Measurements from ENCODE around the gene DDX46.
A peak's percentile ranks its signal among the peaks of the same experiment; 100 is the strongest.
"Not testable (repeated sequence)": the region's sequence is repeated elsewhere in the genome, so short reads cannot be mapped to it uniquely, and the experiment has no call there.

DDX46 gene

DNA sequence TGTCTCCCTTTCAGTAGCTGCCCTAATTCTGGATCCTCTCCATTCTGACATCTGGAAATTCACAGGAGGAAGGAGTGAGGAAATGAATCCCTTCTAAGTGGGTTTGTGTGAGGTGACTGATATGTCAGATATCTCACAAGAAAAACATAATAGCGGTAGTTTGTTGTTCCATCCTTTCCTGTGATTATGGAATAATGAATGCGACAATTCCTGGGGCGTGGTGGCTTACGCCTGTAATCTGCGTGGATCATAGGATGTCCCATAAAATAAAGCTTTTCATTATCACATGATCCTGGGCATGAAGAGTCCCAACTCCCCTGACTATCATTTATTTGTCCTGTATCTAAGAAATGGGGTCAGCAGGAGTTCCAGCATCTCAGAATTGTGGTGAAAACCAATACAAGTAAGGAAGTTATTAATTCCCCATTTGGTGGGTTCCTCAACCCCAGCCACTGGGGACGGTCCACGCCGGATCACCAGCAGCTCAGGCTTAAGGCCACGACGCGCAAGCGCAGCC lies 86.8 kb downstream of the DDX46 start:
- no peak for DNase-seq (ENCODE audit: low read depth)

DNA sequence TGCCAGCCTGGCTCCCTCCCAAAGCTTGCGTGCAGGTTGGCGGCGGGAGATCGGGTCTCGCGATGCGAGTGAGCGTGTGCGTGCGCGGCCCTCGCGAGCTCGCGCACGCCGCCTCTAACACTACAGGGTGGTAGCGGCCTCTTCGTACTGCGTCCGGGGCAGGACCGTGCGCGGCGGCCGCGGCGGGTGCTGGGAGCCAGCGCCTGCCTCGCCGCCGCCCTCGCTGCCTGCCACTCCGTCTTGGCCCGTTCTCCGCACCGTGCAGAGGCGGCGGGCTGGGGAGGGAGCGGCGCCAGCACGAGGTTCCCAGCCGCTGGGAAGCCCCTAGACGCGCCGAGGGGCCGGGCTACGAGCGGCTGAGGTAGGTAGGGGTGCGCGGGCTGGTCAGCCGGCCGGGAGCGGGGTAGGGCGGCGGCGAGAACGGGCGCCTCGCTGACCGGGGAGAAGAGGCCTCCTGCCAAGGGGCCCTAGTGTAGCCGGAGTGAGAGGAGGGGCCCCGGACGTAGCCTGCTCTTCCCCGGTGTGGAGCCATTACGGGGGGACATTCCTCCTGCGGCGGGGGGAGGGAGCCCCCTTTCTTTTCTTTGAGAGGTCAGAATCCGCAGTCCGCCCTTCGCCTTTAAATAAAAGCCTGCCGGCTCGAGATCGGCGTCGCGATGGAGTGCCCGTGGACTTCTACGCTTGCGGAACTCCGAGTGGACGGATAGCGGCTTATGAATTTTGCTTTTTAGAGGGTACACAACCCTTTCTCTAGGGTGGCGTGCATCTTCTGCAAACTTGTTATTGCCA lies 87.5 kb downstream of the DDX46 start, which contains the start of gene C5orf24:
C5orf24 (plus strand) TSS at position 117 of the 789 bp plus-strand sequence. CDS start 8,933 bp downstream, outside the sequence.
- peak; percentile 81 for DNase-seq (ENCODE audit: low read depth)

DNA sequence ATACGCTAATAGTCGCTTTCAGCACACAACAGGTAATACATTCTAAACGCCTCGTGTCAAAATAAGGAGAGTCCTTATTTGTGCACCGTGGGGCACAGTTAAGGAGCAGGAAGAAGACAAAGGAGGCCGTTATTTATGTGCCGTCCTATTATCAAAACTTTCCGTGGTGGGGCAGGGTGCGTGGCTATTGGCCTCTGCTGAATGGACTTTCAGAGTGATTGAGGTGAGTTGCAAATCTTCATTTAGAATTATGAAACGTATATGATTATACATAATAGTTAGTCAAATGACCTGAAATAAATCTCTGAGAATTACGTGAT lies 88.0 kb downstream of the DDX46 start:
- no peak for DNase-seq (ENCODE audit: low read depth)

DNA sequence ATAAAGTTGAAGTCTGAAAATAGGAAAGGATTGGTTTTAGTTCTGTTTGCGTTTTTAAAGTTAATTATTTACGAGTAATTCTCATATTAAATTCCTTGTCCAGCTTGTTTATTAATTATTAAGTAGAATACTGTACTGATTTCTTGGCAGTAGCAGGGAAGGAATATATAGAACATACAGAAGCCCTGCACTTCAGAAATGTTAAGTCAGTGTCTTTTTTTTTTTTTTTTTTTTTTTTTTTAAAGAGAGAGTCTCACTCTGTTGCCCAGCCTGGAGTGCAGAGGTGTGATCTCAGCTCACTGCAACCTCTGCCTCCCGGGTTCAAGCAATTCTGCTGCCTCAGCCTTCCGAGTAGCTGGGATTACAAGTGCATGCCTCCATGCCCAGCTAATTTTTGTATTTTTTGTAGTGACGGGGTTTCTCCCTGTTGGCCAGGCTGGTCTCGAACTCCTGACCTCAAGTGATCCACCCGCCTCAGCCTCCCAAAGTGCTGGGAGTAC lies 90.9 kb downstream of the DDX46 start:
- not testable (repeated sequence) for DNase-seq (ENCODE audit: low read depth)

DNA sequence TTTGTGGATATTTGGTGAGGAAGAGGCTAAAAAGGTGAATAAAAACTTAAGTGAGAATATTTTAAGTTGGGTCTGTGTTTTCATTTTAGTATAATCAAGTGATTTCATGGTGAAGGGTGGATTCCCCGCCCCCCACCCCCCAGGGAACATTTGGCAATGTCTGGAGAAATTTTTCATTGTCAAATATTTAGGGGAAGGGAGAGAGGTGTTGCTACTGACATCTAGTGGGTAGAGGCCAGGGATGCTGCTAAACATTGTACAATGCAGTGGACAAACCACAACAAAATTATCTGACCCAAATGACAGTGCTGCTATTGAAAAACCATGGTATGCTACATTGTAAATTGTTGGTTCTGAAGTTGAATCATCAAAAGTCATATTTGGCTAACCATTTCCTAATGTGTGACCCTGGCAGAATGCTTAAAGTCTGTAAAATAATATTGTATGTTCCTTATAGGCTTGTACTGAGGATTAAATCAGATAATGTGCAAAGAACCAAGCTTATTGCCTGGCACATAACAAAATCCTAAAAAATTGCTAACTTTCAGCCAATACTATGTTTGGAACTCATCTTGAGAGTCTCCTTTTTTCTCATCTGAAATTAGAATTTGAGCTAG lies 92.8 kb downstream of the DDX46 start:
- no peak for DNase-seq (ENCODE audit: low read depth)

DNA sequence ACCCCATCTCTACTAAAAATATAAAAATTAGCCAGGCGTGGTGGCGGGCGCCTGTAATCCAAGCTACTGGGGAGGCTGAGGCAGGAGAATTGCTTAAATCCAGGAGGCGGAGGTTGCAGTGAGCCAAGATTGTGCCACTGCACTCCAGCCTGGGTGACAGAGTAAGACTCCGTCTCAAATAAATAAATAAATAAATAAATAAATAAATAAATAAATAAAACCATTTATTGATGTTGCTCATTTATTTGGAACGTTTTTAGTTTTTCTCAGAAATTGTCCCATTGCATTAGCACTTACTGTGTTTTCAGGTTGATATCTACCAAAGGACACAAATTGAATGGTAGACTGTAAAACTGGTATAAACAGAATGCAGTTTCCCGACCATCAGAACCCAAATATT lies 97.9 kb downstream of the DDX46 start:
- not testable (repeated sequence) for DNase-seq (ENCODE audit: low read depth)

DNA sequence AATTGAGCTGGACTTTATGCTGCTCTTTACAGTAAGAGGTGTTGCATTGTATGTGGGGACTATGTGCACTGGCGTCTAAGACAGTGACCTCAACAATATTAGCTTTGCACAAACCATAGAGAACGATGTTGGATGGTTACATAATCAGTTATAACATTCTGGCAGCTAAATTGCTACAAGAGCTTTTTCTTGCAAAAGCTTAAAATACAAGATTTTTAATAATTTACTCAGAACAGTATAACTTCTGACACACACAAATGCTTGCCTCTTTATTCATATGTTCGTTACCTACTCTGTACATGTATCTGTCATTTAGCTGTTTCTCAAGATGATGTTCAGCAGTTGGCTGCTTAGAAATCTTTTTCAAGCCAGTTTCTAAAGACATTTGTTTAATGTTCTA lies 98.8 kb downstream of the DDX46 start:
- DNase-seq (ENCODE audit: low read depth) = no peak

DNA sequence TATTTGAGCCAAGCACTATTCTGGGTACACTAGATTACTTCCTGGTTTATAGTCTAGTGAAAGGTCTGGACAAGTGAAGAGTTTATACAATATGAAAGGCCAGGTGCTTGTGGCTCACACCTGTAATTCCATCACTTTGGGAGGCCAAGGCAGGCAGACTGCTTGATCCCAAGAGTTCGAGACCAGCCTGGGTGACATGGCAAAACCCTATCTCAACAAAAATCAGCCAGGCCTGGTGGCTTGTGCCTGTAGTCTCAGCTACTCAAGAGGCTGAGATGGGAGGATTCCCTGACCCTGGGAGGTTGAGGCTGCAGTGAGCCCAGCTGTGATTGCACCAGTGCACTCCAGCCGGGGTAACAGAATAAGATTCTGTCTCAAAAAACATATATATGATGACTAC lies 106.1 kb downstream of the DDX46 start:
- DNase-seq (ENCODE audit: low read depth) = no peak

DNA sequence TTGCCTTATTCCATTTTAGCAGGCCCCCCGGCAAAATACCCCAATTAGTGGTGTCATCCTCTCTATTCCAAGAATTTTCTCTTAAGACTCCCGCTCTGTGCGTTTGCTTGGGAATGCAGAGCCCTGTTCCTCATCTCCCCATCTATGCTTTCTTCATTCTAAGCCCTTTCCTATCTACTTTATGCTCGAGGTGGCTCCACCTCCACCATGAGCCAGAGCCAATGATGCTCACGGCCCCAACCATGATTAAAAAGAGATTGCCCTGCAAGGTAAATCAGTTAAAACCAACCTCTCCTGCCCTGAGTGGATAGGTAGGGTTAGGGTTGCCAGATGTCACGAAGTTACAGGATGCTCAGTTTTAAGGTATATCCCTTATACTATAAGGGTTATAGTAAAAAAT lies 114.9 kb downstream of the DDX46 start:
- DNase-seq (ENCODE audit: low read depth) = no peak

DNA sequence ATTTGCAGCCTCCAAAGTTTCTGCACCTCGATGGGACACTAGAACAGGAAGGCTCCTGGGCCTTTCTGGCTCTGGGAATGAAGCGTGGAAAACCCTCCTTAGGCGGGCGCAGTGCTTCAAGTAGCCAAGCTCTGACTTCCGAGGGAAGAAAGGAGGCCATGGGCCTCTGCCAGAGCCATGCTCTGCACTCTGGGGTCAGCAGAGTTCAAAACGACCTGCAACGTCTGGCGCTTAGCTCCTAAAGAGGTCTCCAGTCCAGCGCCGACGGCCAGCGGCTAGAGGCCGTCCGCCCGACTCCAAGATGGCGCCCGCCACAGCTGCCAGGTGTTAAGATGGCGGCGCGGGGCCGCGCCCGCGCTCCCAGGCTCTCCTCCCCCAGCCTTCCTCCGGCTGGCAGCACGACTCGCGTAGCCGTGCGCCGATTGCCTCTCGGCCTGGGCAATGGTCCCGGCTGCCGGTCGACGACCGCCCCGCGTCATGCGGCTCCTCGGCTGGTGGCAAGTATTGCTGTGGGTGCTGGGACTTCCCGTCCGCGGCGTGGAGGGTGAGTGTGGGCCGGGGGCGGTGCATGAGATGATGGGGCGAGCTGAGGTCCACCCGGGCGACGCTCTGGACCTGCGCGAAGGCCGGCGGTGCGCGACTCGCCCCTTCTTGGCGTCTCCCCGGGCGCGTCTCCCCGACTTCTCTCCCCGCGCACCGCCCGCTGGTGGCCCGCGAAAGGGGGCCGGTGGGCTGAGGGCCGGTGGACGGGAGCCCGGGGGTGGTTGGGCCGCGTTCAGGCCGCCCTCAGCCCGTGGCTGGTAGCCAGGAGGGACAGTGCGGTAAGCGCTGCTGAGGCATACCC lies 115.6 kb downstream of the DDX46 start, which contains the start of gene TXNDC15:
TXNDC15 (plus strand) TSS at position 385 of the 844 bp plus-strand sequence; CDS start at position 442, 57 bp downstream.
- peak; percentile 51 for DNase-seq (ENCODE audit: low read depth)

DNA sequence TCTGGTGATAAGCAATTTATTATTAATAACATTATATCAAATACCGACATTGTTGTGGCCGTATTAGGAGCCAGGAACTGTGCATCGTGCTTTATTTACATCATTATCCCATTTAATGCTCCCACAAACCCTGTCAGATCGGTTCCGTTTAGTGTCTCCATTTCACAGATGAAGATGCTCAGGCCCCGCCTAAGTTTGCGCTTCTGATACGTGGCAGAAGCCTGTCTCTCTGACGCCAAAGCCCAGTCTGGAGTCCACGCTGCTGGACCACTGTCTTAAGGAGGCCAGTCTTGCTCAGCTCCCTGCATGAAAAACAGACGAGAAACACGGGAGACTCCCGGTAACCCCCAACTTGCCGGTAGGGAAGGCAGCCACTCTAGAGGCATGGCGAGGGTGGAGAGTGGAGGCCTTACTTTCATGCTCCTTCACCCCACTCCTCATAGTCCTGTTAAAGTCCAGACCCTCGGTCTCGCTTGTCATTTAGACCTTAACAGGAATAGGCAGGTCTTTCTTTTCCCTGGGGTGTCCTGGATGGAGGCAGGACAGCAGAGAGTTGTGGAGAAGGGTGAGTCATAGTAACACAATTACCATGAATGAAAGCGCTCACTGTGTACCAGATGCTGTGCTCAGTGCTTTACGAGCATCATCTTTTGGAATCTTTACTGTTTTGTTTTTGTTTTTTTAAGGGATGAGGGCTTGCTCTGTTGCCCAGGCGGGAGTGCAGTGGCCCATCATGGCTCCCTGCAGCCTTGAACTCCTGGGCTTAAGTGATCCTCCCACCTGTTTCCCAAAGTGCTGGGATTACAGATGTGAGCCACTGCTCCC lies 116.5 kb downstream of the DDX46 start:
- peak; percentile 19 for DNase-seq (ENCODE audit: low read depth)

DNA sequence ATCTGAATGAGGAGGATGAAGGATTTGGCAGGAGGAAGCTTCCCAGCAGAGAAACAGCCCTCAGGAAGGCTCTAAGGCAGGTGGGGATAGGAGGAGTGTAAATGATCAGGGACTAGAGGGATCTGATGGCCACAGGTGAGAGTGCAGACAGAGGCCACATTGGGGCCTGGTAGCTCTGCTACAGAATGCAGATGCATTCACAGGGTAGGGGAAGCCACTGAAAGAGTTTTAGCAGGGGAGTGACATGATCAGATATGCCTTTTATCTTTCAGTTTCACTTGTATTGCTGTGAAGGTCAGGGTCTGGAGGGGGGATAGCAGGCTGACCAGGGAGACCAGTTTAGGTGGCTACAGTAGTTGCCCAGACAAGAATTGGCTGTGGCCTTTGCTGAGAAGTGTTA lies 118.6 kb downstream of the DDX46 start:
- no peak for DNase-seq (ENCODE audit: low read depth)

DNA sequence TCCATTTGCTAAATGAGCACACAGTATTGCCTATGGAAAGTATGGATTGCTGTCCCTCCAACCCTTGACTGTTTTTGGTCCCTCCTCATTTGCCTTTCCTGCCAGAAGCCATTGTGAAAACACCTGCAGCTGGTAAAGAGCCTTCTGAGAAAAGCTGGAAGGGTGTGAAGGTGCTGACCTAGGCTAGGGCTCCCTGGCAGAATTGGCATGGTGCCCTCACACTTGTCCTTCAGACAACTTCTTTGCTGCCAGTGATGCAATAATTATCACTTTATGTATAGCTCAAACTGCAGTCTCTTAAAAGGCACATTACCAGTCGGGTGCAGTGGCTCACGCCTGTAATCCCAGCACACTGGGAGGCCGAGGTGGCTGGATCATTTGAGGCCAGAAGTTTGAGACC lies 119.8 kb downstream of the DDX46 start:
- DNase-seq (ENCODE audit: low read depth) = no peak

DNA sequence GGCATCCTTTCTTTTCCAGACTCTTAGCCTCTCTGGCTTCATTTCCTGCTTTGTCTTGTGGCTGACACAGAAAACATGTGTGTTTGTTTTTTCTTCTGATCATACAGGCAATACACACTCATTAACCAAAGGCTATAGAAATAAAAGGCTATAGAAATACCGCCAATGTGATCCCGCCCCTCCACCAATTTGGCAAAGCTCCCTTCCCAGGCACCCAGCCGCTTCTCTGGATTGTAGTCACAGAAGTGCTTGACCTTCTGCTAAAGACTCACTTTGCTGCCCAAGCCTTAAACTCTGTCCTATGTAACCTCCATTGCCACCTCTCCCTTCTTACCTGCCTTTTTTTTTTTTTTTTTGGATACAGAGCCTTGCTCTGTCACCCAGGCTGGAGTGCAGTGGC lies 120.9 kb downstream of the DDX46 start:
- no peak for DNase-seq (ENCODE audit: low read depth)

All from stimulated activated CD8-positive, alpha-beta memory T cell treated with anti-CD3 and anti-CD28 coated beads, Interleukin-7, amount 100 ng/mL, for 24 hours (primary cell).